HepG2 (cell line): Measurements from ENCODE around the gene IGLL1. TPM values are rescaled to one million over a fixed set of nuclear protein-coding genes. Genes with fewer than 3 reads are reported as not detected.
A peak's percentile ranks its signal among the peaks of the same experiment; 100 is the strongest.

ENCODE experiments used
- ARID2 ChIP-seq: sonication (generic); formaldehyde crosslinking; IDR thresholded peaks from 2 replicates; pipeline ENCODE4 v1.8.1; 2022; ENCODE audit warnings: mild to moderate bottlenecking, missing genetic modification reagents, borderline replicate concordance
- FOXJ3 ChIP-seq: sonication (generic); formaldehyde crosslinking; IDR thresholded peaks from 2 replicates; pipeline ENCODE4 v1.4.0; 2020; ENCODE audit warnings: missing genetic modification reagents, mild to moderate bottlenecking, borderline replicate concordance
- GTF3A ChIP-seq: sonication (generic); formaldehyde crosslinking; conservative IDR thresholded peaks from 2 replicates; pipeline ENCODE4 v1.4.0; 2020; ENCODE audit warnings: mild to moderate bottlenecking, missing genetic modification reagents
- HMG20A ChIP-seq: IDR thresholded peaks from 2 replicates; pipeline ENCODE4 v1.6.1; 2016; ENCODE audit warnings: borderline replicate concordance
- MED13 ChIP-seq: sonication (generic); formaldehyde crosslinking; IDR thresholded peaks from 2 replicates; pipeline ENCODE4 v1.5.0; 2020; ENCODE audit warnings: missing genetic modification reagents
- MIER2 ChIP-seq: IDR thresholded peaks from 2 replicates; pipeline ENCODE4 v1.6.1; 2016; ENCODE audit warnings: missing biosample characterization, missing genetic modification reagents
- PHF8 ChIP-seq: sonication (generic); formaldehyde crosslinking; IDR thresholded peaks from 2 replicates; pipeline ENCODE4 v1.5.0; 2020; ENCODE audit warnings: missing genetic modification reagents
- SRSF1 ChIP-seq: fragments of 200-400 bp; formaldehyde crosslinking; optimal IDR thresholded peaks from 2 replicates; pipeline ENCODE3; 2017; ENCODE audit warnings: mild to moderate bottlenecking, low read depth, low read length, moderate library complexity
- THAP11 ChIP-seq: IDR thresholded peaks from 2 replicates; pipeline ENCODE4 v1.6.1; 2016; ENCODE audit warnings: missing biosample characterization, missing genetic modification reagents
- ZFX ChIP-seq: sonication (generic); formaldehyde crosslinking; IDR thresholded peaks from 2 replicates; pipeline ENCODE4 v1.4.0; 2020; ENCODE audit warnings: mild to moderate bottlenecking, low read depth, missing genetic modification reagents, moderate library complexity
- ZMYM4 ChIP-seq: sonication (generic); formaldehyde crosslinking; IDR thresholded peaks from 2 replicates; pipeline ENCODE4 v1.8.1; 2023; ENCODE audit warnings: mild to moderate bottlenecking, missing genetic modification reagents
- ZNF160 ChIP-seq: sonication (generic); formaldehyde crosslinking; IDR thresholded peaks from 2 replicates; pipeline ENCODE4 v1.8.0; 2022; ENCODE audit warnings: mild to moderate bottlenecking, inconsistent platforms, missing genetic modification reagents
- ZNF331 ChIP-seq: sonication (generic); formaldehyde crosslinking; IDR thresholded peaks from 2 replicates; pipeline ENCODE4 v1.4.0; 2020; ENCODE audit warnings: missing genetic modification reagents
- ZNF614 ChIP-seq: IDR thresholded peaks from 2 replicates; pipeline ENCODE4 v1.6.1; 2018; ENCODE audit warnings: missing biosample characterization, missing genetic modification reagents, inconsistent platforms, borderline replicate concordance
- ZNF850 ChIP-seq: sonication (generic); formaldehyde crosslinking; conservative IDR thresholded peaks from 2 replicates; pipeline ENCODE4 v1.9.0; 2021; ENCODE audit warnings: mild to moderate bottlenecking, missing genetic modification reagents
- ZSCAN29 ChIP-seq: sonication (generic); formaldehyde crosslinking; conservative IDR thresholded peaks from 2 replicates; pipeline ENCODE4 v1.4.0; 2020; ENCODE audit warnings: mild to moderate bottlenecking, missing genetic modification reagents
- polyA plus RNA-seq, 8 experiments: library from polyadenylated mRNA; depleted of rRNA in 3 of 8; stranded (reverse) in 7 of 8; unstranded in 1 of 8; fragments of >200 nt; fragmentation: Illumina TruSeq in 4 of 8; extraction: Trizol in 4 of 8; gene quantifications; 2 replicates each; pipeline versions ENCODE4 v1.2.1 to v1.2.3, GENCODE V29; 2011 to 2016; ENCODE audit warnings: low read depth in 4 of 8, missing spikeins in 1 of 8, mixed read lengths in 1 of 8; ENCODE audit not compliant: insufficient read depth in 1 of 8
- total RNA-seq, 5 experiments: library from RNA; depleted of rRNA; stranded (reverse); fragments of >200 nt; fragmentation: Illumina TruSeq; extraction: Trizol; gene quantifications; 2 replicates each; pipeline ENCODE4 v1.2.3, GENCODE V29; 2016; ENCODE audit warnings: low read depth in 1 of 5
- TF ChIP-seq, protein P1 (sequence below): sonication (generic); formaldehyde crosslinking; IDR thresholded peaks from 2 replicates; pipeline ENCODE4 v1.4.0; 2020; ENCODE audit warnings: missing genetic modification reagents
- TF ChIP-seq, protein P2 (sequence below), 2 experiments: sonication (generic) in 1 of 2; formaldehyde crosslinking in 1 of 2; IDR thresholded peaks; 2 replicates each; pipeline versions ENCODE4 v1.4.0 to v1.6.1; 2018 to 2020; ENCODE audit warnings: missing genetic modification reagents in 2 of 2, borderline replicate concordance in 1 of 2, low read depth in 1 of 2, mild to moderate bottlenecking in 1 of 2, missing biosample characterization in 1 of 2
- TF ChIP-seq, protein P3 (sequence below): sonication (generic); formaldehyde crosslinking; IDR thresholded peaks from 2 replicates; pipeline ENCODE4 v1.9.0; 2021; ENCODE audit warnings: missing genetic modification reagents, borderline replicate concordance
- TF ChIP-seq, protein P4 (sequence below): IDR thresholded peaks from 2 replicates; pipeline ENCODE4 v1.6.1; 2016; ENCODE audit warnings: low read depth
- TF ChIP-seq, protein P5 (sequence below): sonication (generic); formaldehyde crosslinking; IDR thresholded peaks from 2 replicates; pipeline ENCODE4 v1.8.1; 2023; ENCODE audit warnings: missing genetic modification reagents, mild to moderate bottlenecking, borderline replicate concordance

Gene IGLL1
- total and polyA plus RNA-seq, 2 of the 13 experiments (the other 11 are each of a cell fraction or from before 2014, with no cell fraction given): not detected

DNA sequence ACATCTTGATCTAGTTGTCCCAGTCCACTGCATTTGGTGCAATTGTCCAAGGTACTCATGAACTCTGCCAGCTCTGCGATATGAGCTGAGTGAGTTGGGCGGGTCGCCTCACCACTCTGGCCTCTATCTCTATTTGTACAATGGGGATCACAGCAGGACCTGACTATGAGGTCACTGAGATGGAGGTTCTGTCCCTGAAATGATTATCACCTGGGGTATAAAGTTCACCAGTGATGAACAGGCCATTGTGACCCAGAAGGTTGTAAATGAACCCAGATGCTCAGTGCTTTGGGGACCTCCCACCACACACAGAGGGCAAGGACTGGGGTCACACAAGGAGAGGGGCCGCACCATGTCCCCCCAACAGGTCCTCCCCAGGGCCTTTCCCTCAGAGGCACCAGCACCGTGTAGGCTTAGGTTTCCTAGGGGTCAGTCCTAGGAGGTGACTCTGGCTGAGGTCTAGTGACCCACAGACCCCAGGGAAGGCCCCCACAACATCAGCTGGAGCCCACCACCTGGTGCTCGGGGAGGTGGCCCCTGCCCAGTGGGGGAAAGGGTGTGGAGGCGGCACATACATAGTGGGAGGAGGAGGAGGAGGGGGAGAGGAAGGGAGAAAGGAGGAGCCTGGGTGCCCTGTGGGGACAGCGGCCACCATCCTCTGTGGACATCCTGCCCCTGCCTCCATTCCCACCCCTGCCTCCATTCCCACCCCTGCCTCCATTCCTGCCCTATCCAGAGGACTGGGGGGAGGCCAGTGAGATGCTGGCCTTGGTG lies 25.0 kb upstream of the IGLL1 start (continued):
- TF ChIP-seq, protein P1, sequence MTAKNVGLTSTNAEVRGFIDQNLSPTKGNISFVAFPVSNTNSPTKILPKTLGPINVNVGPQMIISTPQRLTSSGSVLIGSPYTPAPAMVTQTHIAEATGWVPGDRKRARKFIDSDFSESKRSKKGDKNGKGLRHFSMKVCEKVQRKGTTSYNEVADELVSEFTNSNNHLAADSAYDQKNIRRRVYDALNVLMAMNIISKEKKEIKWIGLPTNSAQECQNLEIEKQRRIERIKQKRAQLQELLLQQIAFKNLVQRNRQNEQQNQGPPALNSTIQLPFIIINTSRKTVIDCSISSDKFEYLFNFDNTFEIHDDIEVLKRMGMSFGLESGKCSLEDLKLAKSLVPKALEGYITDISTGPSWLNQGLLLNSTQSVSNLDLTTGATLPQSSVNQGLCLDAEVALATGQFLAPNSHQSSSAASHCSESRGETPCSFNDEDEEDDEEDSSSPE (CRISPR knock-in tag): 0 out of 2 replicates have a peak, but pooled peaks have one; percentile 37
- TF ChIP-seq HMG20A (no peak; the same call in 1 of the 2 replicates), FOXJ3 (no peak), ZMYM4 (peak; percentile 47; the same call in 1 of the 2 replicates), ZFX (CRISPR knock-in tag) (peak; percentile 29; the same call in 1 of the 2 replicates), PHF8 (no peak), ARID2 (CRISPR knock-in tag) (no peak), ZNF160 (CRISPR knock-in tag) (no peak), THAP11 (CRISPR knock-in tag) (no peak), GTF3A (CRISPR knock-in tag) (no peak), MED13 (no peak), ZNF614 (CRISPR knock-in tag) (peak; percentile 78; the same call in 1 of the 2 replicates), ZSCAN29 (CRISPR knock-in tag) (no peak), ZNF331 (CRISPR knock-in tag) (peak; percentile 19; the same call in 1 of the 2 replicates), ZNF850 (CRISPR knock-in tag) (no peak), MIER2 (CRISPR knock-in tag) (peak; percentile 89), SRSF1 (no peak)
- TF ChIP-seq, protein P2, sequence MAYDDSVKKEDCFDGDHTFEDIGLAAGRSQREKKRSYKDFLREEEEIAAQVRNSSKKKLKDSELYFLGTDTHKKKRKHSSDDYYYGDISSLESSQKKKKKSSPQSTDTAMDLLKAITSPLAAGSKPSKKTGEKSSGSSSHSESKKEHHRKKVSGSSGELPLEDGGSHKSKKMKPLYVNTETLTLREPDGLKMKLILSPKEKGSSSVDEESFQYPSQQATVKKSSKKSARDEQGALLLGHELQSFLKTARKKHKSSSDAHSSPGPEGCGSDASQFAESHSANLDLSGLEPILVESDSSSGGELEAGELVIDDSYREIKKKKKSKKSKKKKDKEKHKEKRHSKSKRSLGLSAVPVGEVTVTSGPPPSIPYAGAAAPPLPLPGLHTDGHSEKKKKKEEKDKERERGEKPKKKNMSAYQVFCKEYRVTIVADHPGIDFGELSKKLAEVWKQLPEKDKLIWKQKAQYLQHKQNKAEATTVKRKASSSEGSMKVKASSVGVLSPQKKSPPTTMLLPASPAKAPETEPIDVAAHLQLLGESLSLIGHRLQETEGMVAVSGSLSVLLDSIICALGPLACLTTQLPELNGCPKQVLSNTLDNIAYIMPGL (CRISPR knock-in tag; IDR thresholded peaks at IDR 0.05; ENCODE audit: borderline replicate concordance in 1 of 2, low read depth in 1 of 2): no peak
- TF ChIP-seq, protein P3, sequence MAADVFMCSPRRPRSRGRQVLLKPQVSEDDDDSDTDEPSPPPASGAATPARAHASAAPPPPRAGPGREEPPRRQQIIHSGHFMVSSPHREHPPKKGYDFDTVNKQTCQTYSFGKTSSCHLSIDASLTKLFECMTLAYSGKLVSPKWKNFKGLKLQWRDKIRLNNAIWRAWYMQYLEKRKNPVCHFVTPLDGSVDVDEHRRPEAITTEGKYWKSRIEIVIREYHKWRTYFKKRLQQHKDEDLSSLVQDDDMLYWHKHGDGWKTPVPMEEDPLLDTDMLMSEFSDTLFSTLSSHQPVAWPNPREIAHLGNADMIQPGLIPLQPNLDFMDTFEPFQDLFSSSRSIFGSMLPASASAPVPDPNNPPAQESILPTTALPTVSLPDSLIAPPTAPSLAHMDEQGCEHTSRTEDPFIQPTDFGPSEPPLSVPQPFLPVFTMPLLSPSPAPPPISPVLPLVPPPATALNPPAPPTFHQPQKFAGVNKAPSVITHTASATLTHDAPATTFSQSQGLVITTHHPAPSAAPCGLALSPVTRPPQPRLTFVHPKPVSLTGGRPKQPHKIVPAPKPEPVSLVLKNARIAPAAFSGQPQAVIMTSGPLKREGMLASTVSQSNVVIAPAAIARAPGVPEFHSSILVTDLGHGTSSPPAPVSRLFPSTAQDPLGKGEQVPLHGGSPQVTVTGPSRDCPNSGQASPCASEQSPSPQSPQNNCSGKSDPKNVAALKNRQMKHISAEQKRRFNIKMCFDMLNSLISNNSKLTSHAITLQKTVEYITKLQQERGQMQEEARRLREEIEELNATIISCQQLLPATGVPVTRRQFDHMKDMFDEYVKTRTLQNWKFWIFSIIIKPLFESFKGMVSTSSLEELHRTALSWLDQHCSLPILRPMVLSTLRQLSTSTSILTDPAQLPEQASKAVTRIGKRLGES: no peak
- TF ChIP-seq, protein P4, sequence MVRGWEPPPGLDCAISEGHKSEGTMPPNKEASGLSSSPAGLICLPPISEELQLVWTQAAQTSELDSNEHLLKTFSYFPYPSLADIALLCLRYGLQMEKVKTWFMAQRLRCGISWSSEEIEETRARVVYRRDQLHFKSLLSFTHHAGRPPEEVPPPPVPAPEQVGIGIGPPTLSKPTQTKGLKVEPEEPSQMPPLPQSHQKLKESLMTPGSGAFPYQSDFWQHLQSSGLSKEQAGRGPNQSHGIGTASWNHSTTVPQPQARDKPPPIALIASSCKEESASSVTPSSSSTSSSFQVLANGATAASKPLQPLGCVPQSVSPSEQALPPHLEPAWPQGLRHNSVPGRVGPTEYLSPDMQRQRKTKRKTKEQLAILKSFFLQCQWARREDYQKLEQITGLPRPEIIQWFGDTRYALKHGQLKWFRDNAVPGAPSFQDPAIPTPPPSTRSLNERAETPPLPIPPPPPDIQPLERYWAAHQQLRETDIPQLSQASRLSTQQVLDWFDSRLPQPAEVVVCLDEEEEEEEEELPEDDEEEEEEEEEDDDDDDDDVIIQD (CRISPR knock-in tag): no peak
- TF ChIP-seq, protein P5, sequence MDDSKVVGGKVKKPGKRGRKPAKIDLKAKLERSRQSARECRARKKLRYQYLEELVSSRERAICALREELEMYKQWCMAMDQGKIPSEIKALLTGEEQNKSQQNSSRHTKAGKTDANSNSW (CRISPR knock-in tag): no peak
